BLaER1 (cell line): ENCODE results near the gene SERPINB13.

Source experiments
- H3K27ac ChIP-seq: shearing (Covaris generic); formaldehyde crosslinking; 2 replicates; pipeline ENCODE4 v1.8.1; 2022
- H3K27me3 ChIP-seq: shearing (Covaris generic); formaldehyde crosslinking; 2 replicates; pipeline ENCODE4 v1.8.1; 2022
- H3K36me3 ChIP-seq: shearing (Covaris generic); formaldehyde crosslinking; 2 replicates; pipeline ENCODE4 v1.8.1; 2022
- H3K4me1 ChIP-seq: shearing (Covaris generic); formaldehyde crosslinking; 2 replicates; pipeline ENCODE4 v1.8.1; 2022
- H3K4me2 ChIP-seq: shearing (Covaris generic); formaldehyde crosslinking; 2 replicates; pipeline ENCODE4 v1.8.1; 2022
- H3K4me3 ChIP-seq: shearing (Covaris generic); formaldehyde crosslinking; 2 replicates; pipeline ENCODE4 v1.8.1; 2022
- H3K9ac ChIP-seq: shearing (Covaris generic); formaldehyde crosslinking; 2 replicates; pipeline ENCODE4 v1.8.1; 2022
- H3K9me3 ChIP-seq: shearing (Covaris generic); formaldehyde crosslinking; 2 replicates; pipeline ENCODE4 v1.8.1; 2022
- H4K20me1 ChIP-seq: shearing (Covaris generic); formaldehyde crosslinking; 2 replicates; pipeline ENCODE4 v1.8.1; 2022
- Cebpa-rat ChIP-seq: shearing (Covaris generic); IDR thresholded peaks from 2 replicates; pipeline ENCODE4 v1.8.1; 2022

Gene SERPINB13

GRCh38 chr18:63586431-63586830, 712 bp upstream of the SERPINB13 start:
- Histone ChIP-seq H3K4me1 (no peaks in the 10 kb centered on the region), H3K27ac (no peak overlapping the region), H3K9ac (no peak overlapping the region), H3K9me3 (0 out of 2 replicates have a peak, but pooled peaks cover 8% of the 10 kb centered on the region), H4K20me1 (no peaks in the 10 kb centered on the region), H3K4me3 (no peak overlapping the region), H3K36me3 (no peaks in the 10 kb centered on the region), H3K27me3 (no peaks in the 10 kb centered on the region), H3K4me2 (no peak overlapping the region)
- TF ChIP-seq Cebpa-rat = no peak

GRCh38 chr18:63588909-63589308, 1.8 kb downstream of the SERPINB13 start:
- Histone ChIP-seq H3K27ac (no peak overlapping the region), H3K9me3 (0 out of 2 replicates have a peak, but pooled peaks cover 8% of the 10 kb centered on the region)
- peak; percentile 34; the same call in 1 of the 2 replicates for TF ChIP-seq Cebpa-rat

GRCh38 chr18:63590373-63590772, 3.2 kb downstream of the SERPINB13 start:
- H3K4me2 ChIP-seq = no peak overlapping the region
- H3K27me3 ChIP-seq = no peaks in the 10 kb centered on the region
- no peak overlapping the region for H3K4me3 ChIP-seq

More at GRCh38 chr18:63588909-63589308, 1.8 kb downstream of the SERPINB13 start:
- H3K27me3 ChIP-seq = no peaks in the 10 kb centered on the region
- no peak overlapping the region for H3K4me2 ChIP-seq
- no peak overlapping the region for H3K4me3 ChIP-seq
- H3K36me3 ChIP-seq = no peaks in the 10 kb centered on the region
- no peak overlapping the region for H3K9ac ChIP-seq
- no peaks in the 10 kb centered on the region for H4K20me1 ChIP-seq
- H3K4me1 ChIP-seq = no peaks in the 10 kb centered on the region

DNA sequence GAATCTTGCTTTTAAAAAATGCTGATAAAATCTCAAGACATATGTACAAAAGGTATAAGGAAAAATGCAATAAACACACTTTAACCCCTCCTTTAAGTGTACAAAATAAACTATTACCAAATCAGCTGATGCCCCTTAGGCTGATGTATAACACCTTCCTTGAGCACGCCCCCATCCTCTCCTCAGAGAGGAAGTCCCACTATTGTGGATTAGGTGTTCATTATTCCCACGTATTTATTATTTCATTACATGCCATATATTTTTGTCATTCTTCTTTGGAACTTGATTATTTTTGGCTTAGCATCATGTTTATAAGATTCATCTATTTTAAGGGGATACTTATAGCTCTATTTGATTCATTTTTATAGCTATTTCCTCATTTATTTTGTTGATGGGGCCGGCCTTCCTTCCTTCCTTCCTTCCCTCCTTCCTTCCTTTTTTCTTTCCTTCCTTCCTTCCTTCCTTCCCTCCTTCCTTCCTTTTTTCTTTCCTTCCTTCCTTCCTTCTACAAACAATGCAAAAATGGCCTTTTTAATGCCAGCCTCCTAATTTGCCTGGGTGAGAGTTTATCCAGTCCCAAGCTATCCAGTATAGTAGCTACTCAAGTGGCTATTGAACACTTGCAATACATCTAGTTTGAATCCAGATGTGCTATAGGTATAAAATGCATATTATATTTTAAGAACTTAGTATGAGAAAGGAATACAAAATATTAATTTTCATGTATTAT, 4.0 kb downstream of the SERPINB13 start:
- Histone ChIP-seq H3K27me3 (no peaks in the 10 kb centered on the region), H3K4me1 (no peaks in the 10 kb centered on the region), H3K4me3 (no peak overlapping the region), H3K27ac (no peak overlapping the region), H3K4me2 (no peak overlapping the region), H3K36me3 (no peaks in the 10 kb centered on the region), H4K20me1 (no peaks in the 10 kb centered on the region), H3K9me3 (0 out of 2 replicates have a peak, but pooled peaks cover 8% of the 10 kb centered on the region), H3K9ac (no peak overlapping the region)
- TF ChIP-seq Cebpa-rat = no peak

More at GRCh38 chr18:63590373-63590772, 3.2 kb downstream of the SERPINB13 start:
- Histone ChIP-seq H3K36me3 (no peaks in the 10 kb centered on the region), H3K9ac (no peak overlapping the region), H3K9me3 (0 out of 2 replicates have a peak, but pooled peaks cover 8% of the 10 kb centered on the region), H4K20me1 (no peaks in the 10 kb centered on the region), H3K27ac (no peak overlapping the region), H3K4me1 (no peaks in the 10 kb centered on the region)
- no peak for TF ChIP-seq Cebpa-rat

GRCh38 chr18:63591725-63592124, 4.6 kb downstream of the SERPINB13 start:
- Histone ChIP-seq H3K27ac (no peak overlapping the region), H3K36me3 (no peaks in the 10 kb centered on the region), H3K27me3 (no peaks in the 10 kb centered on the region), H4K20me1 (no peaks in the 10 kb centered on the region), H3K4me3 (no peak overlapping the region), H3K4me2 (no peak overlapping the region), H3K9ac (no peak overlapping the region), H3K9me3 (0 out of 2 replicates have a peak, but pooled peaks cover 8% of the 10 kb centered on the region), H3K4me1 (no peaks in the 10 kb centered on the region)
- no peak for TF ChIP-seq Cebpa-rat

DNA sequence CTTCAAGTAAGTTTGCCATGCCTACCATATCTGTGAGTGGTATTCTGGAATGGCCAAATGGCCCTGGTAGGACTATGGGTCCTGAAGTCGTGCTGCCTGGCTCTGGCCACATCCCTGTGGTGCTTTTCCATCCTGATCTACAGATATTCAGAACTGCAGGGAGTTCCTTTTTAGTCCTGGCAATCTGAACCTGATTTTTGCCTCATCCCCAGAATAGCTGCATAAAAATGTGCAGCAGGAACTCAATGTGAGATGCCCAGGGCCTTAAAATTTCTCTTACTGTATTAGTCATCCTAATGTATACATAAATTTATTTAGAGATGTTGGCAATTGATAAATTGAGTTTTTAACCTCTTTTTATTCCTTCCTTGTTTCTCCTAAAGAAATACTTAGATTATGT, 5.3 kb downstream of the SERPINB13 start:
- H3K4me3 ChIP-seq = no peak overlapping the region
- H3K27ac ChIP-seq = no peak overlapping the region
- H3K9me3 ChIP-seq = 0 out of 2 replicates have a peak, but pooled peaks cover 8% of the 10 kb centered on the region
- no peaks in the 10 kb centered on the region for H3K4me1 ChIP-seq
- H3K27me3 ChIP-seq = no peaks in the 10 kb centered on the region
- no peaks in the 10 kb centered on the region for H3K36me3 ChIP-seq
- no peaks in the 10 kb centered on the region for H4K20me1 ChIP-seq
- no peak overlapping the region for H3K9ac ChIP-seq
- TF ChIP-seq Cebpa-rat = no peak
- H3K4me2 ChIP-seq = no peak overlapping the region

DNA sequence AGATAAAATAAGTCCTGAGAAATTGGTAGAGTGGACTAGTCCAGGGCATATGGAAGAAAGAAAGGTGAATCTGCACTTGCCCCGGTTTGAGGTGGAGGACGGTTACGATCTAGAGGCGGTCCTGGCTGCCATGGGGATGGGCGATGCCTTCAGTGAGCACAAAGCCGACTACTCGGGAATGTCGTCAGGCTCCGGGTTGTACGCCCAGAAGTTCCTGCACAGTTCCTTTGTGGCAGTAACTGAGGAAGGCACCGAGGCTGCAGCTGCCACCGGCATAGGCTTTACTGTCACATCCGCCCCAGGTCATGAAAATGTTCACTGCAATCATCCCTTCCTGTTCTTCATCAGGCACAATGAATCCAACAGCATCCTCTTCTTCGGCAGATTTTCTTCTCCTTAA, 9.8 kb downstream of the SERPINB13 start:
- TF ChIP-seq Cebpa-rat = no peak
- Histone ChIP-seq H3K4me2 (no peak overlapping the region), H4K20me1 (no peaks in the 10 kb centered on the region)

DNA sequence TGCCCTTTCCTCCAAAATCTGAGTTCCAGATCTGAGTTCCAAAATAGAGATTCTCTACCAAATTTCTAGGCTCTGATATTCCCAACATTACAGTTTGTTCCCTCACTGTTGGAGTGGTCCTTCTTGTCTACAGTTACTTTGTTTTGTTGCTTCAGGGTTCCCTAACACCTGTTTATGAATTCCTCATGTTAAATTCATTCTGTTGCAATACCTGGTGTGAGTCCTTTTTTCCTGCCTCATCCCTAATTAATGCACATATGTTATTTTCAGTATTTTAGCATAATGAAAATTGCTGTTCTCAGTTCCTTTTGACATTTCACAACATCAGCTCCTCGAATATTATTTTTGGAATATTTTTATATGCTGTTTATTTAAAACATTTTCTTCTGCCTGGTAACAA, 16.2 kb downstream of the SERPINB13 start:
- no peak for TF ChIP-seq Cebpa-rat
- no peak overlapping the region for H3K4me2 ChIP-seq
- H3K4me3 ChIP-seq = no peak overlapping the region
- H3K36me3 ChIP-seq = no peaks in the 10 kb centered on the region
- no peaks in the 10 kb centered on the region for H3K27me3 ChIP-seq
- H4K20me1 ChIP-seq = no peaks in the 10 kb centered on the region
- H3K27ac ChIP-seq = no peak overlapping the region
- no peak overlapping the region for H3K9ac ChIP-seq
- no peaks in the 10 kb centered on the region for H3K4me1 ChIP-seq
- no peaks in the 10 kb centered on the region for H3K9me3 ChIP-seq

More for the DNA sequence above, 9.8 kb downstream of the SERPINB13 start:
- no peak overlapping the region for H3K4me3 ChIP-seq
- H3K36me3 ChIP-seq = no peaks in the 10 kb centered on the region
- H3K4me1 ChIP-seq = no peaks in the 10 kb centered on the region
- no peak overlapping the region for H3K27ac ChIP-seq
- H3K9ac ChIP-seq = no peak overlapping the region
- no peaks in the 10 kb centered on the region for H3K27me3 ChIP-seq
- H3K9me3 ChIP-seq = no peaks in the 10 kb centered on the region

DNA sequence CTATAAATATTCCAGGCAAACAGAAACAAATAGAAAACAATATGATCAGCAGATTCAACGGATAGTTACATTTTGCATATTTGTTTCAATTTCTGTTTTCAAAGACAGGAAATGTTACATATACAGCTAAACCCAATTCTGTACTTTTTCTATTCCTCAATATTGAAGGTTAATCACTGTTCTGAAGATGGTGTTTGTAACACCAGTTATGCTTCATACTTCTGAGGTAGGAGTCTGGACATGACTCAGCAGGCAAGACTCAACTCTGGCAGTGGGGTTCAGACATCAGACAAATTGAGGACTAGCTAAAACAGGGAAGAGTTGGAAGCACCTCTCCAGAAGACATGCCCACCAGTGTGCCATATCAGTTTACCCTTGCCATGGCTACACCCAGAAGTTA, 16.6 kb downstream of the SERPINB13 start:
- no peak overlapping the region for H3K4me3 ChIP-seq
- no peak overlapping the region for H3K4me2 ChIP-seq
- no peaks in the 10 kb centered on the region for H3K4me1 ChIP-seq
- TF ChIP-seq Cebpa-rat = no peak
- no peak overlapping the region for H3K27ac ChIP-seq
- H4K20me1 ChIP-seq = no peaks in the 10 kb centered on the region
- no peak overlapping the region for H3K9ac ChIP-seq
- H3K27me3 ChIP-seq = no peaks in the 10 kb centered on the region
- no peaks in the 10 kb centered on the region for H3K36me3 ChIP-seq
- no peaks in the 10 kb centered on the region for H3K9me3 ChIP-seq

DNA sequence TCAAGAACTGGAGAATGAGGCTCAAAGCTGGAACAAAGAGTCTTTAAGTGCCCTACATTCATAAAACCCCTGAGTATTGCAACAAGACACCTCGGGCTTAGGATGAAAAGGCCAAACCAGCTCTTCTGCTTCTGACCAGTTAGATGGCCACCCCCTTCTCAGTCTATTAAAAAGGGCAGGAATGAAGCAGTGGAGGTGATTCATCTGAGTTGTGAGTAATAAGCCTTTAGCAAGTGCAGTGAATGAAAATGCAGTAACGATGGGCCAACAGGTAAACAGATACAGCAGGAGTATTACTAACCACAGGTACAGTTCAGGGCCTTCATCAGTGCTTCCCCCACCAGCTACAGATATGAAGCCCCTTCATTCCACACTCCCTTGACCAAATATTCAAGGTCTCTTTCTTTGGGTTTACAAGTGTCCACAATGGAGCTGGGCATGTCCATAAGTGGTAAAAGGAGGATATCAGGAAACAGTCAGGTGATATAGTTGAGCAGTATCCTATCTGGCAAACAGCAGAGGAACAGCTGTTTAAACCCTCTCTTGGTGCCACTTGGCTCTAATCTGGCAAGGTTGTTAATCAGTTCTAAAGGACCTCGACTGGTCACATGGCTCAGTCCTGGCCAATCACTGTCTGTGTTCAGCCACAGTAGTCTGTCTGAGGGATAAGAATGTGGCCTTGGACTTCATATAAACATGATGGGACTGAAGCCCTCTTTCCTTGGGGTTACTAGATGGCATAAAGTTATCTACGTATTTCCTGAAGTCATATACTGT, 17.8 kb downstream of the SERPINB13 start:
- H3K36me3 ChIP-seq = no peaks in the 10 kb centered on the region
- H3K4me2 ChIP-seq = no peak overlapping the region
- no peak overlapping the region for H3K4me3 ChIP-seq
- no peak for TF ChIP-seq Cebpa-rat
- H3K27ac ChIP-seq = no peak overlapping the region
- no peak overlapping the region for H3K9ac ChIP-seq
- no peaks in the 10 kb centered on the region for H3K27me3 ChIP-seq
- H3K9me3 ChIP-seq = no peaks in the 10 kb centered on the region
- H4K20me1 ChIP-seq = no peaks in the 10 kb centered on the region
- H3K4me1 ChIP-seq = no peaks in the 10 kb centered on the region
